ENCODE results near the gene NEDD9.

DNA sequence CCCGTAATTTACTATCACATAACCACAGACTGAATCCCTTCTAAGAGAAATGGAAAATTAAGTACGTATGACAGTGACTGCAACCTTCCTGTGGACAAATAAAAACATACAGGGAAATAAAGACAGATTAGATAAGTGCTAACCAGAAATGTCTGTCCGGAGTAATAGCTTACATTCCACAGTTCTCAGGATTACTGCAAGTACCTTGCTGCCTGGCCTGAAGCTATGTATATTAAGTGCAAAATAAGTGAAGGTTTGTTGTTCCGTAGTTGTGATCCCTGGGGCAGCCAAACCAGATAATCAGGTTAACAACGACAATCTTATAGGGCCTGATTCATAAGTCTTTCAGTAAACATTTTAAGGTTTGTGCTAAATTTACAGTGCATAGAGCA, 2.8 kb downstream of the NEDD9 start:
- TF ChIP-seq, protein P1, sequence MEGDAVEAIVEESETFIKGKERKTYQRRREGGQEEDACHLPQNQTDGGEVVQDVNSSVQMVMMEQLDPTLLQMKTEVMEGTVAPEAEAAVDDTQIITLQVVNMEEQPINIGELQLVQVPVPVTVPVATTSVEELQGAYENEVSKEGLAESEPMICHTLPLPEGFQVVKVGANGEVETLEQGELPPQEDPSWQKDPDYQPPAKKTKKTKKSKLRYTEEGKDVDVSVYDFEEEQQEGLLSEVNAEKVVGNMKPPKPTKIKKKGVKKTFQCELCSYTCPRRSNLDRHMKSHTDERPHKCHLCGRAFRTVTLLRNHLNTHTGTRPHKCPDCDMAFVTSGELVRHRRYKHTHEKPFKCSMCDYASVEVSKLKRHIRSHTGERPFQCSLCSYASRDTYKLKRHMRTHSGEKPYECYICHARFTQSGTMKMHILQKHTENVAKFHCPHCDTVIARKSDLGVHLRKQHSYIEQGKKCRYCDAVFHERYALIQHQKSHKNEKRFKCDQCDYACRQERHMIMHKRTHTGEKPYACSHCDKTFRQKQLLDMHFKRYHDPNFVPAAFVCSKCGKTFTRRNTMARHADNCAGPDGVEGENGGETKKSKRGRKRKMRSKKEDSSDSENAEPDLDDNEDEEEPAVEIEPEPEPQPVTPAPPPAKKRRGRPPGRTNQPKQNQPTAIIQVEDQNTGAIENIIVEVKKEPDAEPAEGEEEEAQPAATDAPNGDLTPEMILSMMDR (IDR thresholded peaks at IDR 0.05; ENCODE audit: low read length): no peak
- TF ChIP-seq EZH2phosphoT487 (IDR thresholded peaks at IDR 0.05; ENCODE audit: low read length) (no peak), EZH2 (optimal IDR thresholded peaks at IDR 0.05; ENCODE audit: low read depth, low read length) (no peak)

Data from MM.1S (cell line).